Measurements from ENCODE around the gene SRCIN1.

DNA sequence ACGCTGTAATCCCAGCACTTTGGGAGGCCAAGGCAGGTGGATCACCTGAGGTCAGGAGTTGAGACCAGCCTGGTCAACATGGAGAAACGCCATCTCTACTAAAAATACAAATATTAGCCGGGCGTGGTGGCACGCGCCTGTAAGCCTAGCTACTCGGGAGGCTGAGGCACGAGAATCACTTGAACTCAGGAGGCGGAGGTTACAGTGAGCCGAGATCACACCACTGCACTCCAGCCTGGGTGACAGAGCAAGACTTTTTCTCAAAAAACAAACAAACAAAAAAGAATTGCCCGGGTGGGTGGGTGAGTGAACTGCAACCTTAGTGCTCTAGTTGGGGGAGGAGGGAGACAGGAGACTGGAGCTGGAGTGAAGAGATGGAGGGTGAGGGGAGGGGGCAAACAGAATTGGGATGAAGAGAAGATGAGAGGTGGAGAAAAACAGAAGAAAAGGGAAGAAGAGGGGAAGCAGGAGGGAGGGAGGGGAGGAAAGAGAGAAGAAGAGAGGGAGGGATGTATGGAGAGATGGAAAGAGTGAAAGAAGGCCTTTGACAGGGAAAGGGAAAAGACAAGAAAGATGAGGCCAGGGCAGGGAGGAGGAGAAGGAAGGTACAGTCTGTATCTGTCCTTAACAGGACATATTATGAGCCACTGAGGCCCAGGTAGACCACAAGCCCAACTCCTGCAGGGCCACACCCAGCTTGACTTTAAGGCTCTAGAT is 5.5 kb upstream of the SRCIN1 start:
- TF ChIP-seq, protein P1, sequence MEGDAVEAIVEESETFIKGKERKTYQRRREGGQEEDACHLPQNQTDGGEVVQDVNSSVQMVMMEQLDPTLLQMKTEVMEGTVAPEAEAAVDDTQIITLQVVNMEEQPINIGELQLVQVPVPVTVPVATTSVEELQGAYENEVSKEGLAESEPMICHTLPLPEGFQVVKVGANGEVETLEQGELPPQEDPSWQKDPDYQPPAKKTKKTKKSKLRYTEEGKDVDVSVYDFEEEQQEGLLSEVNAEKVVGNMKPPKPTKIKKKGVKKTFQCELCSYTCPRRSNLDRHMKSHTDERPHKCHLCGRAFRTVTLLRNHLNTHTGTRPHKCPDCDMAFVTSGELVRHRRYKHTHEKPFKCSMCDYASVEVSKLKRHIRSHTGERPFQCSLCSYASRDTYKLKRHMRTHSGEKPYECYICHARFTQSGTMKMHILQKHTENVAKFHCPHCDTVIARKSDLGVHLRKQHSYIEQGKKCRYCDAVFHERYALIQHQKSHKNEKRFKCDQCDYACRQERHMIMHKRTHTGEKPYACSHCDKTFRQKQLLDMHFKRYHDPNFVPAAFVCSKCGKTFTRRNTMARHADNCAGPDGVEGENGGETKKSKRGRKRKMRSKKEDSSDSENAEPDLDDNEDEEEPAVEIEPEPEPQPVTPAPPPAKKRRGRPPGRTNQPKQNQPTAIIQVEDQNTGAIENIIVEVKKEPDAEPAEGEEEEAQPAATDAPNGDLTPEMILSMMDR (IDR thresholded peaks at IDR 0.05) = no peak
- no peak for TF ChIP-seq POLR2A (IDR thresholded peaks at IDR 0.05)
